Right ventricle myocardium superior (tissue), 1 donor: ENCODE results near the gene DLG3. TPM values are rescaled to one million over a fixed set of nuclear protein-coding genes. Genes with fewer than 3 reads are reported as not detected.
"Not testable (repeated sequence)": the region's sequence is repeated elsewhere in the genome, so short reads cannot be mapped to it uniquely, and the experiment has no call there.

Experiments
- ATAC-seq: fragments of 200-7000 bp; cut with Tn5 transposase; one replicate; pipeline ENCODE4 v1.9.1; 2020; ENCODE audit warnings: mild to moderate bottlenecking; ENCODE audit not compliant: poor library complexity
- DNase-seq: peaks from one replicate; pipeline ENCODE4 v3.0.0-alpha.2; 2020
- intact Hi-C: fragments of 100-400 bp; cut with DNase I; formaldehyde crosslinking; loops from one replicate; pipeline ENCODE4 v1.11.2; 2022
- total RNA-seq: library from RNA; stranded (reverse); fragmentation: NEBNext Ultra II Directional; extraction: Animal tissue kit (Norgen Biotek cat#: 25700); gene quantifications from one replicate; pipeline ENCODE4 v1.2.1, GENCODE V29; 2021
- donor health status: DM: no; HTN: yes; CAD: no; lungs with severe emphysema.

The DLG3 gene
- total RNA-seq, 1 donor from 2014 or later: 7.4 TPM

DNA sequence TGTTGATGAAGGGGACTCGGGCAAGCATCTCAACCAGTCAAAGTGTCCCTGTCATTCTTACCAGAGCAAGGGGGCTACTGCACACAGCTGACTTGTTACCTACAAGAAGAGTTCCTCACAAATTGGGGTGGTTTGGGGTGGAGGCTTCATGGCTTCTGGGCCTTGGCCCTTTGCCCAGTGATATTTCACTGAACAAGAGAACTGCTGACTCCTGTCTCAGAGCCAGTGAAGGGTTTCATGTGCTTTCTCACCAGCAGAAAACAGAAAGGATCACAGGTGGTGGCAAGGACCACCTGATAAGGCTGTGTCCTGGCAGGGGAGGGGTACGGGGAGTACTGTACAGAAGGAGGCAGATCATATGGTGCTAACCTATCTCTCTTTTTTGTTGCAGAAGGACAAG is 53.5 kb downstream of the DLG3 start:
- DNase-seq (no peak), ATAC-seq (no peak)
- intact Hi-C loops: no loop called here

DNA sequence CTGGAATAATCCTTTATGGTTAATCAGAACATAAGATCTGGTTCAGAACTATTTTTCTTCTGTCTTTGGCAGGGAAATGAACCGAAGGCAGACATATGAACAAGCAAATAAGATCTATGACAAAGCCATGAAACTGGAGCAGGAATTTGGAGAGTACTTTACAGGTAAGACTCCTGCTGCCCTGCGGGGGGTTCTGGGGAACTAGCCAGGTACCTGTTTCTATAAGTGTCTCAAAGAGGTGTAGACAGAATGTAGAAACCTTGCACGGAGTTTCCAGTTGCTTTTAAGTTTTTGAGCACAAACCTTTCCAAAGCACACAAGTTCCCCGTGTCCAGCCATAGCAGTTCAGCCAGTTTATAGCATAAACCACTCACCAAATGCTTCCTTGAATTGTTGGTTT is 56.2 kb downstream of the DLG3 start:
- intact Hi-C loops: no loop called here
- no peak for ATAC-seq
- DNase-seq: no peak

DNA sequence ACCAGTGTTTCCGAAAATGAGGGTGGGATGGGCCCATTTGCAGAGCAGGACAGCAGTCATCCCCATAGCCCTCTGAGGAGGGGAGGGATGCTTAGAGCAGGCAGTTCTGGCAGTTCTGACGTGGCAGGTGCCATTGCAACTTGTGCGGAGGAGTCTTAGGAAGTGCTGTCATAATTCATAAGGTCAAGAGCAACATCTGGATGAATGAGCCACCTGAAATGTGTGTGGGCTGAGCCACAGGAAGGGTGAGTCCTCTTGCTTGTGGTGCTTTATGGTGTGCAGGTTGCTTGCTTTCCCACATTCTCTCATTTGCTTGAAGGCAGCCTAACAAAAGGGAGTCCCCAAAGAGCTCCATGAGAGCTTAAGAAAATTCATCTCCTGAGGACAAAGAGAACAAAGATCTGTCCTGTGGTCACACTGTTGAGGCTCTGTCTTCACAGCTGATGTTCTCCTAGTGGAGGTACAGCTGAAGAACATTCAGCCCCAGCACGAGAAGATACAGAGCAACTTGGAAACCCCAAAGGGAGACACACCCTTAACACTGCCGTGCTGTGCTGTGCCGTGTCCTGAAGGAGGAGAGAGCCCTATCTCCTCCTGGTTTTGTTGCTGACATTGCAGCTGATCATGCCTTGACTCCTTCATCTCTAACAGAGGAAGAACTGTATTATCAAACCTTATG is 60.3 kb downstream of the DLG3 start:
- no peak for ATAC-seq
- intact Hi-C loops: no loop called here
- DNase-seq: no peak

DNA sequence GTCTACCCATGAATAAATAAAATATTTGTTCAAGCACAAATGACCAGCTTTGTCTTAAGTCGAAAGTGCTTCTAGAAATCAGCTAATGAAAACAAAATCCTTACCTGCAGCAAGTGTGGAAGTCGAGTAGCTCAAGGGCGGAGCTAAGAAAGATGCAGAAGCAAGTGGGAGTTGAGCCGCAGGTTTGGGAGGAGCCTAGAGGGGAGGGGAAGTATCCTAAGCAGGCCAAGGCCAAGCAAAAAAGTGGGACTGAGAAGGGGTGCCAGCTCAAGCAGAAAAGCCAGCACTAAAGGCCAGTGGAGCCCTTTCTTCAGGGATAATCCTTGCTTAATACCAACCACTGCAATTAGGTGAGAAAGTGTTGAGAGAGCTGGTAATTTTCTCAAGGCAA is 60.8 kb downstream of the DLG3 start:
- no peak for ATAC-seq
- intact Hi-C loops: no loop called here
- DNase-seq: no peak

DNA sequence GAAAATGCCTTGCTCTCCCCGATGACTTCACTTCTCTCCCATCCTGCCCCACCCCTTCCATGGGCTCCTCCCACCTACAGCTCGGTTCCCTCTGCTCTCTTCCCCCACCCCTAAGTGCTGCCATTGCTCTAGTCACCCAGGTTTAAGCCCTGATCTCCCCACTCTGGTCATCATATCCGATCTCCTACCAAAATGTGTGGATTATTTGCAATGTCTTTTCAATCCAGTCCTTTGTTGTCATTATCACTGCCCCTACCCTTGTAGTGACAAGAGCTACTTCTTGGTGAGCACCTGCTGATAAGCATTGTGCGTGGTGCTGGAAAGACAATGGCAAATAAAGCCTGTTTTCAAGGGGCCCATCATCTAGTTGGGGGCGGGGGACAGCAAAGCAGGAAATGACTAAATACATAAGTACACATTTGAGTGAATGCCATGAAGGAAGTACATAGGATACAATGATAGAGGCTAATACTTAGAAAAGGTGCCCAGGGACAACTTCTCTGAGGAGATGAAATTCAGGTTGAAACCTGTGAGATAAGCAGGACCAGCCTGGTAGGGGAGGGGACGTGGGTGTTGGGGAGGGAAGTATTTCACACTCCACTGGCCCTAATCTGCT is 63.8 kb downstream of the DLG3 start:
- ATAC-seq (no peak), DNase-seq (no peak)
- intact Hi-C loops: no loop called here

DNA sequence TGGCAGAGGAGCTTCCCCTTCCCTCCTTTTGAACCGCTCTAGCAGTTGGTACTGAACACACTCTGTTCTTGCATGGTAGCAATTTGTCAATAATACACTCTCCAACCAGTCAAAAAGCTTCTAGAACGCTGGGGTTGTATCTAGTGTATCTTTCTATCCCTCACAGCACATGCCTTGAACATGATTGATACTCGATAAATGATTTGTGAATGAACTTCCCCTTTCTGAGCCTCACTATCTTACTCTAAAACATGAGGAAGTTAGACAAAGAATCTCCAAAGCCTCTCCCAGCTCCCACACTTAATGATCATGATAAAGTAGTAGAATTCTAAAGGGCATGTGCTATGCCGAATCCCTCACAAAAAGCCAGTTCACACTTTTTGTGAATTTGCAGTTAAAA is 64.4 kb downstream of the DLG3 start:
- DNase-seq: no peak
- intact Hi-C loops: no loop called here
- no peak for ATAC-seq

DNA sequence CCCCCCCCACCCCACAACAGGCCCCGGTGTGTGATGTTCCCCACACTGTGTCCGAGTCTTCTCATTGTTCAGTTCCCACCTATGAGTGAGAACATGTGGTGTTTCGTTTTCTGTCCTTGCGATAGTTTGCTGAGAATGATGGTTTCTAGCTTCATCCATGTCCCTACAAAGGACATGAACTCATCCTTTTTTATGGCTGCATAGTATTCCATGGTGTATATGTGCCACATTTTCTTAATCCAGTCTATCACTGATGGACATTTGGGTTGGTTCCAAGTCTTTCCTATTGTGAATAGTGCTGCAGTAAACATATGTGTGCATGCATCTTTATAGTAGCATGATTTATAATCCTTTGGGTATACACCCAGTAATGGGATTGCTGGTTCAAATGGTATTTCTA is 70.6 kb downstream of the DLG3 start:
- intact Hi-C loops: not testable (repeated sequence)

DNA sequence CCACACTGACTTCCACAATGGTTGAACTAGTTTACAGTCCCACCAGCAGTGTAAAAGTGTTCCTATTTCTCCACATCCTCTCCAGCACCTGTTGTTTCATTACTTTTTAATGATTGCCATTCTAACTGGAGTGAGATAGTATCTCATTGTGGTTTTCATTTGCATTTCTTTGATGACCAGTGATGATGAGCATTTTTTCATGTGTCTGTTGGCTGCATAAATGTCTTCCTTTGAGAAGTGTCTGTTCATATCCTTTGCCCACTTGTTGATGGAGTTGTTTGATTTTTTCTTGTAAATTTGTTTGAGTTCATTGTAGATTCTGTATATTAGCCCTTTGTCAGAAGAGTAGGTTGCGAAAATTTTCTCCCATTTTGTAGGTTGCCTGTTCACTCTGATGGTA is 71.1 kb downstream of the DLG3 start:
- DNase-seq, intact Hi-C loops, ATAC-seq: not testable (repeated sequence)

More for the DNA sequence above, 70.6 kb downstream of the DLG3 start:
- DNase-seq, ATAC-seq: not testable (repeated sequence)

DNA sequence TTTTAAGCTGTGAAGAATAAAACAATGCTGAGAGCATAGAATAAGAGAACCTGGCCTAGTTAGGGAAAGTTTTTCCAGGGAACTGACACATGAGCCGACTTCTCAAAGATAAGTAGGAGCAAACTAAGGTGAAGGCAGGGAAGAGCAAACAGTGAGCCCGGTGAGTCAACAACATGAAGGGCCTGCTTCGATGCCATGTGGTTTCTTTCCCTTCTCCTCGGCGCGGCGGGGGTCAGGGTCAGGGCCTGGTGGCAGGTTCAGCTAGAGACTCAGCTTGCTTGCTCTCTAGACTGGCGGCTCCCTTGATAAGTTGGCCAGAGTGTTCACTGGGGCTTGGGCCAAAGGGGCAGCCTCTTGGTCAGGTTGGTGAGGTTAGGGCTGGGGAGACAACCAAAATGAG is 81.1 kb downstream of the DLG3 start:
- ATAC-seq: no peak
- DNase-seq: no peak

DNA sequence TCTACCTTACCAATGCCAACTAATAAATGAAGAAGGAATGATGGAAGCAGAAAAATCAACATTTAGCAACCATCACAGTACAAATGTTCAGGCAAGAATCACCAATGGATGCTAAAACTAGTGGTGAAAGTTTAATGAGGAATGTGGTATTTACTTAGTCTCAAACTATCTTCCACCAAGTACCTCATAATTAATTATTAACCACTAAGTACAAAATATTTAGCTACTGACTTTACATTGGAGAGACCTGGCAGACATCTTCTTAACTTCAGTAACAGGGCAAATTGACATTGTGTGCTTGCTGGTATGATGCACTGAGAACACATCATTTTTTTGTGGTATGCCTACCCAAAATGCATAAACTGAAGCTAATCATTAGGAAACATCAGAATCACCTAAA is 82.4 kb downstream of the DLG3 start:
- no peak for DNase-seq

More for the DNA sequence above, 81.1 kb downstream of the DLG3 start:
- intact Hi-C loops: no loop called here

DNA sequence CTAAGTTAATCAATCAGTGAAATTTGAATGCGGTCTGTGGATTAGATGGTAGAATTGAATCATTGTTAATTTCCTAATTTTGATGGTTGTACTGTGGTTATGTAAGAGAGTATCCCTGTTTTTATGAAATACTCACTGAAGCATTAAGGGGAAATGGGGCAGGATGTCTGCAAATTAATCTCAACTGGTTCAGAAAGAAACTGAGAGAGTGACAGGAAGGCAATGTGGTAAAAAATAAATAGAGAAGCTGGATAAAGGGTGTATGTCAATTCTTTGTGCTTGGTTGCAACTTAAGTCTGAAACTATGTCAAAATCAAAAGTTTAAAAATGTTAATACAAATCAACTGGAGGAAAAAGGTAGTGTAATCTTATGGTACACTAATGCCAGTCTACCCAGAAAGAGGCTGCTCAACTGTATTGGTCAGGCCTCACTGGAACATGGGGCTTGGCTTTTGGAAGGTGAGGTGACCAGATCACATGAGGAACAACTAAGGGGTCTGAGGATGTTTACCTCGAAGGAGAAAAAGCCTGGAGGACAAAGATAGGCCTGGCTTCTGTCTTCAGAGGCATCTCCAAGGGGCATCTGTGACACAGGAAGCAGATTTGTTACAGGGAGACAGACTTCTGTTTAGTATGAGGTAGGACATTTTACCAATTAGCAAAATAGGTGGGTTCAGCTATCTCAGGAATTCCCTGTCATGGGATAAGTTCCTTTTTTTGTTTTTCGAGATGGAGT is 83.1 kb downstream of the DLG3 start:
- ATAC-seq (no peak), DNase-seq (no peak)
- intact Hi-C loops: no loop called here

More for the DNA sequence above, 82.4 kb downstream of the DLG3 start:
- ATAC-seq: no peak
- intact Hi-C loops: no loop called here

DNA sequence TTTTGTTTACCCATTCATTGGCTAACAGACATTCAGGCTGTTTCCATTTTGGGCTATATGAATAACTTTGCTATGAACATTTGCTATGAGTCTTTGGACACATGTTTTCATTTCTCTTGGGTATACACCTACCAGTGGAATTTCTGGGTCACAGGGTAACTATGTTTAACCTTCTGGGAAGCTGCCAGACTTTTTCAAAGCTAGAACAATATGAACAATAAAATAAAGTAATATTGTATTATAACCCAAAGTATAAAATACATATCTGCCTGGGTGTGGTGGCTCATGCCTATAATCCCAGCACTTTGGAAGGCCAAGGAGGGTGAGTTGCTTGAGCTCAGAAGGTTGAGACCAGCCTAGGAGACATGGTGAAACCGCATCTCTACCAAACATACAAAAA is 90.6 kb downstream of the DLG3 start:
- DNase-seq: no peak
- intact Hi-C loops: no loop called here
- no peak for ATAC-seq

DNA sequence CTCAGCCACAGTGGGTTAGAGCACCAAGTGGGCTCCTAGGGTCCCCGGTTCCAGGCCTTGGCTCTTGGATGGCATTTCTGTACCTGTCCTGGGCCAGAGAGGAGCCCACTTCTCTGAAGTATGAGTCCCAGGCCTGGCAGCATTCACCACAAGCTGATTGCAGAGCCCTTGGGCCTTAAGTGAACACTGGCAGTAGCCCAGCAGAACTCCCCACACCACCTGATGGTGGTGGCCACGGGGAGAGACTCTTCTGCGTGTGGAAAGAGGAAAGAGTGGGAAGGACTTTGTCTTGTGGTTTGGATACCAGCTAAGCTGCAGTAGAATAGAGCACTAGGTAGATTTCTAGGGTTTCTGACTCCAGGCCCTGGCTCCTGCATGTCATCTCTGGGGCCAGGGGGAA is 104.8 kb downstream of the DLG3 start:
- intact Hi-C loops: no loop called here
- DNase-seq (no peak), ATAC-seq (no peak)

DNA sequence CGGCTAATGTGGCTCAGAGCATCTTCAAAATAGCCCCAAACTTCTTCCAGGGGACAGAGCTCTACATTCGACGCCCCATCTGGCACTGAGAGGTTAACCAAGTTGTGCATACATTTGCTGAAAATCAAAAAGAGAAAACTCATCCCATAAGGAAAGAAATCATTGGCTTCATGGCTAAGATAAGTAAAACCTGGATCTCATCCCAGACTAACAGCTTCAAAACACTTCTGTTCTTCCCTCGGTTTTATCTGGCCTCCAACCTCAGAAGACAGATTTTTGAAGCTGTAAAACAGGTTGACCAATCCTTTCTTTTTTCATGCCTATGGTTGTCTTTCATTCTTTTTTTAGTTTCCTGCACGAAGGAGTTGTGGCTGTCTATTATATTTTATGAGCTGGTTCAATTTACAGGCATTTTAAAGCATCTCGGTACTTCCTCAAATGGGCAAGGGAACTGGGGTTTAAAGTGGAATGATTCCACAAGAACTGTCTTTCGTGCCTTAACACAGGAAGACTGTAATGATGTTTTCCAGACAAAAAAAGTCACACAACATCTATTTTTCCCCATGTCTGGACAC is 107.6 kb downstream of the DLG3 start:
- intact Hi-C loops: no loop called here
- DNase-seq: no peak
- ATAC-seq: no peak

DNA sequence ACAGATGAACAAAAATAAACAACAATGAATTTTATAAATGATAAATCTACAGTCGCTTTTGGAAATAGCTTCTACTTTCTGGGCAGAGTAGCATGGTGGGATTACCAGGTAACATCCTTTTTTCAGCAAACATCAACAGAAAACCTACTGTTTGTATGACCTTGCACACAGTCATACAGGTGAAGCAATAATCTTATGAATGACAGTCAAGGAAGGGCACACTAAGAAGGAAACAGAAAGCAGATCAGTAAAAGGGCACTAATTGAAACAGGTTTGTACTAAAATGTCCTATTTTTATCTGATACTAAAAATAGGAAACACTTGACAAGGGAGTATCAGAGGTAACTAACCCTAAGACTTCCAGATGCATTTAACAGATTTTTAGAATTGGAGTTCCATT is 108.9 kb downstream of the DLG3 start:
- ATAC-seq (no peak), DNase-seq (no peak)
- intact Hi-C loops: no loop called here

DNA sequence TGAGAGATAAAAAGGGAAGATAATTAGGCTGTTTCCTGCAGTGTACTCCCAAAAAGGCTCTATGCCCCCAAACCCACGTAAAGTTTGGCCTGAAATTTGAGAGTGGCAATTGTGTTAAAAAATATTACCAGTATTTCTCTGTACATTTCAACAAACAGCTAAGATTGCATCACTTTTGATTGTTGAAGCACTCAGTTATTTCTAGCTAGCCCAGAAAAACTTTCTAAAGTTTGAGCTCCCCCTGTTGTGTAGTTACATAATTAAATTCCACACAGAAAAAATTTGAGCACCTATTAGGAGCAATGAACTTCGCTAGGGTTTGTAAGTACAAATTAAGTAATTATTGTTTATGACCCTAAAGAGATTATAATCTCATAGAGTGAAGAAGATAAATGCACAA is 109.4 kb downstream of the DLG3 start:
- DNase-seq (no peak), ATAC-seq (no peak)
- intact Hi-C loops: no loop called here

DNA sequence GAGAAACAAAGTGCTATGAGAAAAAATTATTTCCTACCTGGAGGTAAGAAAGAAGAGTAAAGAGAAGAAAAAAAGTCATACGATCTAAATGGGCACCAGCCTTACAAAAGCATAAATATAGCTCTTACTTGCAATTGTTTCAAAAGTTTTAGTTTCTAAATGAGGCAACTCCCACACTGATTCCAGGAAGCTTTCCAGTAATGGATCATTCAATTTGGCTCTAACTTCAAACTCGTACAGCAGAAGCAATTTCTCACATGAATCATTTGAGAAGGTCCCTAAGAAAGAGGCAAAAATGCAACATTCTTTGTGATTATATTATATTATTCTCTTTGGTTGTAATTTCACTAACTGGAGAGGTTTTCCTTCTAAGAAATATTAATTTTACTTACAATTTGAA is 109.9 kb downstream of the DLG3 start:
- no peak for DNase-seq
- intact Hi-C loops: no loop called here
- ATAC-seq: no peak

DNA sequence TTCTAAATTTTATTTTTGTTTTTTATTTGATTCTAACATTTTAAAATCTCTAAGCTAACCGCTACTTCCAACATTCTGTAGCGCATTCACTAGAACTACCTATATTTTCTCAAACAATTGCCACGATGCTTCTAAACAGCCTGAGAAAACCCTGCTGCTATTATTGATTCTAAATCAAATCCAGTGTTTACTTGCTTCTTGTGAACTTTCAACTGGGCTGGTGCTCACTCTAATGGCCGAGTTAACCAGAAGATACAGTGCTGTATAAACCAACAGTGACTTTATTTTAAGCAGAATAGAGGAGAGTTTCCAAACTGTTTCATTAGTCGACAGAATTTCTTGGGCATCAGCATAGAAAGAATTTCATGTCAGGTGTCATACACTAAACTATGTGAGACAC is 110.3 kb downstream of the DLG3 start:
- DNase-seq: no peak
- intact Hi-C loops: no loop called here
- no peak for ATAC-seq
